HAP-1 (cell line): Measurements from ENCODE around the gene DCTN3.
A peak's percentile ranks its signal among the peaks of the same experiment; 100 is the strongest.

Experiments used
- DNase-seq, 2 experiments: peaks; one replicate each; pipeline ENCODE4 v3.0.0-alpha.2; 2016 to 2020; ENCODE audit warnings: low spot score in 2 of 2
- H3K27me3 ChIP-seq: fragments of 250-450 bp; sonication (Bioruptor Pico); 2 replicates; pipeline ENCODE4 v1.5.1; 2020; ENCODE audit warnings: low read depth, mild to moderate bottlenecking, moderate library complexity
- H3K36me3 ChIP-seq: fragments of 250-450 bp; sonication (Bioruptor Pico); replicated peaks from 2 replicates; pipeline ENCODE4 v1.5.1; 2020; ENCODE audit warnings: mild to moderate bottlenecking
- H3K4me1 ChIP-seq: fragments of 250-450 bp; sonication (Bioruptor Pico); 2 replicates; pipeline ENCODE4 v1.5.1; 2020; ENCODE audit warnings: mild to moderate bottlenecking
- H3K4me3 ChIP-seq: fragments of 250-450 bp; sonication (Bioruptor Pico); 2 replicates; pipeline ENCODE4 v1.5.1; 2020; ENCODE audit warnings: mild to moderate bottlenecking, moderate library complexity
- H3K9me3 ChIP-seq: fragments of 250-450 bp; sonication (Bioruptor Pico); 2 replicates; pipeline ENCODE4 v1.5.1; 2020; ENCODE audit warnings: mild to moderate bottlenecking, moderate library complexity
- in situ Hi-C: fragments of 300-500 bp; cut with MboI; formaldehyde crosslinking; loops from 3 replicates; pipeline ENCODE4 v1.14.3; 2020; ENCODE audit warnings: low sequenced_read_pairs, inconsistent platforms, mixed read lengths

DCTN3 gene

DNA sequence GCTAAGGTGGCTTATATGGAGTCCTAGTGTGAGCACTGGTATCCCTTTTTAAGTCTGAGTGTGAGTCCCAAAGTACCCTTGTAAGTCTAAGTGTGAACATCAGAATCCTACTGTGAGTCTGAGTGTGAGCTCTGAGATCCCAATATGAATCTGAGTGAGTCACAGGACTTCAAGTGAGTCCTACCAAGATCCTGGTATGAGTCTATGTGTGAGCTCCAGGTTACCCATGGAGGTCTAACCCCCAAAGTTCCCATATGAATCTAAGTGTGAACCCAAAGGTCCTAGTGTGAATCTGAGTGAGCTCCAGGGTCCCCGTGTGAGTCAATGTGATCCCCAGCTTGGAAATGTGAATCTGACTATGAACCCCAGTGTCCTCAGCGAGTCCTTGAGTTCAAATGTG is 33.0 kb downstream of the DCTN3 start:
- Histone ChIP-seq H3K4me1 (no peaks in the 10 kb centered on the region; the same call in 1 of the 2 replicates), H3K9me3 (no peaks in the 10 kb centered on the region), H3K36me3 (no peaks in the 10 kb centered on the region), H3K4me3 (no peak overlapping the region), H3K27me3 (peaks cover 35% of the 10 kb centered on the region)
- DNase-seq = no peak
- in situ Hi-C loops = no loop called here

DNA sequence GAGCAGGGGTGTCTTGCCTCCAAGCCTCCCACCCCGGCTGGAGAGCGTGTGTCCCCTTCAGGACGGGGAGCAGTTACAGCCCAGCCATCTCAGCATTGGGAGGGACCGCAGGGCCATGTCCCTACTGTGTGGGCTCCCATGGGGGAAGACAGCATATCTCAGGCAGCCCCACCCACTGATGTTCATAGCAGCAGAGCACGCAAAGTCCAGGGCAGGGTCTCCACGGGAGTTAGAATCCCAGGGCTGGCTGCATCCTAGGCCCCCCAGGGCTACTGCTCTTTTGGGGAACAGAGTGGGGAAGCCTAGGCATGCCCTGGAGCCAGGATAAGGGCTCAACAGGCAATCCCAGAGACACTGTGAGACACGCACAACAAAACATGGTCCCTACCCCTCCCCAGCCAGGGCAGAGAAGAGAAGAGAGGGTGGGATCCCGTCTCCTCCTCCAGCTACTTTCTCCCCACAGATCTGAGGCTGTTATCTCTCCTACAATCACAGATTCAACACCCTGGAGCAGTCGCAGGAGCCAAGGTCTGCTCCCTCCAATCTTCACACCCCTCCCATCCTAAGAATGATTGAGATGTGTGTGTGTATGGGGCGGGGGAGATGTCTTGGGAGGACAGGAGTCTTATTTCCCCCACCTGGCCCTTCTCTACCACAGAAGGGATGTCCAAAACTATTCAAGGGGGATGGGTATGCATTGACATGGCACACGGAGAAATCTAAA is 34.2 kb downstream of the DCTN3 start:
- in situ Hi-C loops = no loop called here
- peaks cover 35% of the 10 kb centered on the region for H3K27me3 ChIP-seq
- H3K9me3 ChIP-seq = no peaks in the 10 kb centered on the region
- H3K4me3 ChIP-seq = no peak overlapping the region
- no peaks in the 10 kb centered on the region; the same call in 1 of the 2 replicates for H3K4me1 ChIP-seq
- DNase-seq = no peak
- no peaks in the 10 kb centered on the region for H3K36me3 ChIP-seq

DNA sequence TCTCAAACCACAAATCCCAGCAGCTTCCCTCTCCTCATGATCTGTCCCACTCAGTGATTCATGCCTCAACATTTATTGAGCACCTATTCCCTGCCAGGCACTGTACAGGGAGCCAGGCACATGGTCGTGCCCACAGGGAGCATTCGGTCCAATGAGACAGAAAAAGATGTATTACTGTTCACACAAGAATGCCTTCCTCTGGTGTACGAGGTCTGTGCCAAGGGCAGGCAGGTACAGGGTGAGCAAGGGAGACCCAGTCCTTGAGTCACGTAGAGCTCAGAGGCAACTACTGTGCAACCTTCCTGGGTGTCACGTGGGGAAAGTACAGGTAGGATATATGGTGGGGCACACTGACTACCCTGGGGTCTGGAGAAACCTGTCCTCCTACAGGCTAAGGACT is 35.3 kb downstream of the DCTN3 start:
- in situ Hi-C loops = no loop called here
- no peak for DNase-seq
- Histone ChIP-seq H3K9me3 (no peaks in the 10 kb centered on the region), H3K4me1 (peaks cover 4% of the 10 kb centered on the region), H3K27me3 (peaks cover 35% of the 10 kb centered on the region), H3K36me3 (no peaks in the 10 kb centered on the region), H3K4me3 (no peak overlapping the region)

DNA sequence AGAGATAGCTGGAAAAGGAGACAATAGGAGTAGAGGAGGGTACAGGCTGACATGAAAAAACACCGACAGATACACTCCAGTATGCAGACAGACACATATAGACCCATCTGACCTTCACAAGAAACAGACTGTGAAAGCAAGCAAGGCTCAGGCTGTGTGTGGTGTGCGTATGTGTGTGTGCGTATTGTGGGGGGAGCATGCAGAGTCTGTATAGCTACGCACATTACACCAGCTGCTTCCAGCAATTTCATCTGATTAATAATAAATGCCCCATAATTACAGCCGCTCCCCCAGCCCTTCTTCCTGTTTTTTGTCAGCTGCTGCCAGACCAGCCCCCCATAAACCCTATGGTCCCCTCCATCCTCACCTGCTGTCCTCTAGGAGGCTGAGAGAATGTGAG is 37.5 kb downstream of the DCTN3 start:
- H3K27me3 ChIP-seq = peaks cover 20% of the 10 kb centered on the region
- in situ Hi-C loops = no loop called here
- no peak for DNase-seq
- H3K9me3 ChIP-seq = no peaks in the 10 kb centered on the region
- peaks cover 4% of the 10 kb centered on the region; the same call in 1 of the 2 replicates for H3K4me1 ChIP-seq
- H3K36me3 ChIP-seq = no peaks in the 10 kb centered on the region
- no peak overlapping the region for H3K4me3 ChIP-seq

DNA sequence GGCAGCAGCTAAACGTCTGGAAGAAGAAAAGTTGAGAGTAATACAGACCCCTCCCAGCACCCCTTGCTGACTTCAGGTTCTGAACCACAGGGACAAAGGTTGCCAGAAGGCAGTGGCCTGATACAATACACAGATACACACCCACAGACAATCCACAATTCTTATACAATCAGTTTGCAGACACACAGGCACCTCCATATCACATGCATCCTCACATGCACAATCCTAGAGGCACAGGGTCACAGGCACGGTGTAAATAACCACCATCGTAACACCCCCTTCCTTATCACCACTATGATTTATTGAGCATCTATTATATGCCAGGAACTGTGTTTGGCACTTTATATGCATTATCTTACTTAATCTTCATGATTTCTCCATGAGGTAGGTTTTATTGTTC is 39.0 kb downstream of the DCTN3 start:
- H3K4me3 ChIP-seq = no peak overlapping the region
- H3K9me3 ChIP-seq = no peaks in the 10 kb centered on the region
- no peaks in the 10 kb centered on the region for H3K36me3 ChIP-seq
- peaks cover 6% of the 10 kb centered on the region for H3K27me3 ChIP-seq
- peaks cover 4% of the 10 kb centered on the region; the same call in 1 of the 2 replicates for H3K4me1 ChIP-seq
- no peak for DNase-seq
- in situ Hi-C loops = no loop called here

DNA sequence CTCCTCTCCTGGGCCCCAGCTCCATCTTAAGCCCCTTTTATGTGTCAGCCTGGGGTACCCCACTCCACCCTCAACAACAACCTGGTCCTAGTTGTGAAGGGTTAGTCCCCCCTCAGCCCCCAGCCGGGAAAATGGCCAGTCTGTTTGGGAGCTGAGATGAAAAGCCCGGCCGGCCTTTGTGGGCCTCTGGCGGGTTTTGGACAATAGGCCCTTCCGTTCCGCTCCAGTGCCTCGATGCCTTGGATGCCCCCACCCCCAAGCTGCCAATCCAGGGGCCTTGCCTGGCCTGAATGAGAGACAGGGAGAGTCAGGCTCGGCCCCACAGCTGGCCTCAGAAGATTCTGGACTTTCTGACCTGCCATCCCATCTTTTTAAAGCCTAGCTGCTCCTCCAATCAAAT is 39.9 kb downstream of the DCTN3 start:
- H3K9me3 ChIP-seq = no peaks in the 10 kb centered on the region
- H3K4me3 ChIP-seq = no peak overlapping the region
- peak in 1 of 2 experiments; percentile 65 for DNase-seq
- peaks cover 4% of the 10 kb centered on the region; the same call in 1 of the 2 replicates for H3K4me1 ChIP-seq
- H3K27me3 ChIP-seq = 0 out of 2 replicates have a peak, but pooled peaks cover 3% of the 10 kb centered on the region
- no peaks in the 10 kb centered on the region for H3K36me3 ChIP-seq
- in situ Hi-C loops = no loop called here

DNA sequence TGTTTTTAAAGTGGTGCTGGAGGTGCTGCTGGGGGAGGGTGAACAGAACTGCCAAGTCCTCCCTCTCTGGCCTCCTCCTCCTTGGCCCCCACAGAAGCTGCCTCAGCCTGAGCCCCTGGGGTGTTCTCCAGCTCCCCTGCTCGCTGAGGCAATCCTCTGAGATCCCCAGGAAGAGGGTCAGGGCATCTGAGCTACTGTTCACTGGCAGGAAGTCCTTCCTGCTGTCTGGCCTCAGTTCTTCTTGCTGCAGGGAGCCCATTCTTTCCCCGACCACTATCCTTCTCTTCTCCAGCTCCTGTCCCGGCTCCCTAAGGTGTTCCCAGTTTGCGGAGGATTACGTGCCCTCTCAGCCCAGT is 40.5 kb downstream of the DCTN3 start:
- in situ Hi-C loops = no loop called here
- no peaks in the 10 kb centered on the region for H3K27me3 ChIP-seq

DNA sequence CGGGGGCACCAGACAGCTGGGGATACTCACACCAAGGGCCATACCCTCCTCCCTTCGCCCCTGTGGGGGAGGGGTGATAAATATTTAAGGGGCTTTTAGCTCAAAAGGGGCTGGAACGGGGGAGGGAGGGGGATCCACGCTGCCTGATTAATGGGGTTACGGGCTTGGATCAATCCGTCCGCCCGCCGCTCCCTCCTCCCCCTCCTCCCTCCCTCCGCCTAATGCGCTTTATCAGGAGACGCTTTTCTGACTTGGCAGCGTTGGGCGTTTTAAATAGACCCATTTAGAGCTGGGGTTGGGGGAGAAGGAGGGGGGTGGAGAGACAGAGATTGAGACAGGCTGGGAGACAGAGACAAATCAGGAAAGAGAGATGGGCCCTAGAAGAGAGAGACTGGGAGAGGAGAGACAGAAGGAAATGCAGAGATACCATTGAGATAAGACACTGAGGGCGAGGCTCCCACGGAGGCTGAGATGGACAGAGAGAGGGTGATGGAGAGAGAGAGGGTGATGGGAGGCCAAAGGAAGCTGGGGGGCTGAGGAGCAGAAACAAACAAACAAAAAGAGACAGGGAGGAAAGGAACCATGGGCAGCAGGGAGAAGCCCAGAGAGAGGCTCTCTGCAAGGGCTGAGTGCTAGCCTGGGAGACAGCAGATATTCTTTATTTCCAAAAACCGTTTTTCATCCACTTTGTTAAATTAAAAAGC is 41.0 kb downstream of the DCTN3 start:
- Histone ChIP-seq H3K4me1 (peaks cover 4% of the 10 kb centered on the region; the same call in 1 of the 2 replicates), H3K9me3 (no peaks in the 10 kb centered on the region), H3K27me3 (no peaks in the 10 kb centered on the region), H3K36me3 (no peaks in the 10 kb centered on the region), H3K4me3 (no peak overlapping the region)
- no peak for DNase-seq
- in situ Hi-C loops = no loop called here

More for the DNA sequence above, 40.5 kb downstream of the DCTN3 start:
- Histone ChIP-seq H3K36me3 (no peaks in the 10 kb centered on the region), H3K9me3 (no peaks in the 10 kb centered on the region), H3K4me3 (no peak overlapping the region), H3K4me1 (peaks cover 4% of the 10 kb centered on the region; the same call in 1 of the 2 replicates)
- no peak for DNase-seq

DNA sequence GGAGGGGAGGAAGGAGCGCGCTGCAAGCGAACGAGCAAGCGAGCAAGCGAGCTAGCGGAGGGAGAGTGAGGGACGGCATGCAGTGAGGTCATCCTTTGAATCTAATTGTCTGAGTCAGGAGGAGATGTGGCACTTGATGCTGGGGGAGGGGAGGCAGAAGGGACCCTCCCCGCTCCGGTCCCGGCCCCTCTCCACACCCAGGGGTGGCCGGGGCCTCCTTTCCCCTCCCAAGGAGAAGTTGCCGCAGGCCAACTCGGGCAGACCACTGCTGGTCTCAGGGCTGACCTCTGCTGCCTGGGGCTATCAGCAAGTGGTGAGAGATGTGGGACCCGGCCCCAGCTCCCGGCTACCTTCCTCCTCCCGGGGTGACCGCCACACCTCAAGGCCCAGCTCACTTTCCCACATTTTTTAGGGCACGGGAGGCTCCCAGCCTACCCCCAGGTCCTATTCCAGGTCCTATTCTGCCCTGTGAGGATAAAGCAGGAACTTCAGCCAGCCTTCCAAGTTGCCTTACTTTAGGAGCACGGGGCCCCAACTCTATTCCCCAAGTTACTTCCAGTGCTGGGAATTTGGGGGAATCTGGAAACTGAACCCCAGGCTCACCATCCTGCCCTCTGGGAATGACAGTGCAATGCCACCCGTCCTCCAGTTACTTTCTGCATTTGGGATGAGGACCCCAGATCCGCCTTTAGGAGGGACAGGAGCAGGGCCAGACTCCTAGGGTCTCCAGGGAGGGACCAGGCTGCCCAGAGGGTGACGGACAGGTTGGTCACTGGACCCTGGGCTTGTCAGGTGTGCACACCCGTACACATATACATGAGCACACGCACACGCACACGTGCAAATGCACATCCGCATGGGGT is 41.8 kb downstream of the DCTN3 start:
- DNase-seq = no peak
- in situ Hi-C loops = no loop called here

DNA sequence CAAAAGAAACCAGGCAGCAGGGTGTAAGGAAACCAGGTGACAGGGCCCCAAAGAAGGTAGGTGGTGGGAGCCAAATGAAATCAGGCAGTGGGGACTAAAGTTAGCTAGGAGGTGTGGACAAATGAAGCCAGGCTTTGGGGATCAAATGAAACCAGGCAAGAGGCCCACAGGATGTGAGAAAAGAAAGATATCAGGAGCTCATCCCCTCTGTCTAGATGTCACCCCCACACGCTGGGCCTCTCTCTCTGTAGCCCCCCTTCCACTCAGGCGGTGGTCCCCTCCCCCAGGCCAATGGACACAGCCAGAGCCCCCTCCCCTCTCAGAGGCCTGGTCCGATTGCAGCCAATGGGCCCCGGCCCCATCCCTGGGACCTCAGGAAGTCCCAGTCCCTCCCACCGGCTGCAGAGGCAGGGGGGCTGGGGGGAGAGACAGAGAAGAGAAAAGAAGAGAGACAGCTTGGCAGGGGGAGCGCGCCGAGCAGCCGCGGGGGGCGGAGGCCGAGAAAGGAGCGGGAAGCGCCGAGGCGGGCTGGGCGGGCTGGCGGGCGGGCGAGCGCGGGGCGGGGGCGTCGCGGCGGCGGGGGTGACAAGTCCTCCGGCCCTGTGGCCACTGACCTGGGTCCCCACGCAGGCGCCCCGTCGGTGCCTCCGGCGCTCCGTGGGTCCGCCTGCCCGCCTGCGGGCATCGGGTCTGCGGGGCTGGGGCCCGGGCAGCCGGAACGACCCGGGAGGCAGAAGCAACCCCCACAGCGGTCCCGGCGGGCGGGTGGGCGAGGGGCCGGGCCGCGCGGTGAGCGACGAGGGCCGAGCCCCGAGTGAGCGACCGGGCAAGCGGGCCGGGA is 42.7 kb downstream of the DCTN3 start:
- Histone ChIP-seq H3K4me3 (no peak overlapping the region), H3K36me3 (no peaks in the 10 kb centered on the region), H3K9me3 (no peaks in the 10 kb centered on the region), H3K27me3 (no peaks in the 10 kb centered on the region), H3K4me1 (peaks cover 4% of the 10 kb centered on the region; the same call in 1 of the 2 replicates)
- DNase-seq = no peak
- in situ Hi-C loops = no loop called here

More for the DNA sequence above, 41.8 kb downstream of the DCTN3 start:
- Histone ChIP-seq H3K27me3 (no peaks in the 10 kb centered on the region), H3K9me3 (no peaks in the 10 kb centered on the region), H3K4me1 (peaks cover 4% of the 10 kb centered on the region; the same call in 1 of the 2 replicates), H3K36me3 (no peaks in the 10 kb centered on the region), H3K4me3 (no peak overlapping the region)

DNA sequence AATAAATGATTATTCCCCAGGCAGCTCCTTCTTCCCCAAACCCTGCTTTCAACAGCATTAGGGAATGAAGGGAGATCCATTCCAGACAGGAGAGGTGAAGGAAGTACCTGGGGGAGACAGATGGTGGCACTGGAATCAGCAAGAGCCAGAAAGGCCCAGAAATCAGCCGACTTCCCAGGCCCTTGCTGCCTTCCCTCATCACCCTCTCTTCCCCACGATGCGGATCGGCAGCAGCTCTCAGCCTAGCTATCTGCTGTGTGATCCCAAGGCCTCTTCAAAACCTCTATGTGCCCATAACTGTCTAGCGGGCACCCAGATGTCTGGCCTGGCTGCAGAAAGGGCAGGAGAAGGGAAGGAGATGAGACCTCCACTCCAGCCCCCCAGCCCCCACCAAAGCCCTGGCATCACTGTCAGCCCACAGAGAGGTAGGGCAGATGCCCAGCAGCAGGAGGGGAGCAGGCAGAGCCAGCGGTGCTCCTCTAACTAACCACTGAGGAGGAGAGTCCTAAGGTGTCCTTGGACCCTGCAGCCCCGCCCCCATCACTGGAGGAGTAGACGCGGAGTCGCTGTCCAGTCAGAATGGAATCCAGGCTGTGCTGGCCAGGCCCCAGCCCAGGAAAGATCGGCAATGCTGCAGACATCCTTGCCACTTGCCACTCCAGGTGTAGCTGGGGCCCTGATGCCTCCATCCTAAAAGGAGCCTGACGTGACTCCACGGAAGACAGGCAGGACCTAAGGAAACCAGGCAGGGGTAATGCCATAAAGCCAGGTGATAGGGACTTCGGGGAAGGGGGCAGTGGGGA is 43.5 kb downstream of the DCTN3 start:
- Histone ChIP-seq H3K36me3 (no peaks in the 10 kb centered on the region), H3K27me3 (no peaks in the 10 kb centered on the region), H3K9me3 (no peaks in the 10 kb centered on the region), H3K4me1 (peaks cover 4% of the 10 kb centered on the region; the same call in 1 of the 2 replicates), H3K4me3 (no peak overlapping the region)
- DNase-seq = no peak
- in situ Hi-C loops = no loop called here

DNA sequence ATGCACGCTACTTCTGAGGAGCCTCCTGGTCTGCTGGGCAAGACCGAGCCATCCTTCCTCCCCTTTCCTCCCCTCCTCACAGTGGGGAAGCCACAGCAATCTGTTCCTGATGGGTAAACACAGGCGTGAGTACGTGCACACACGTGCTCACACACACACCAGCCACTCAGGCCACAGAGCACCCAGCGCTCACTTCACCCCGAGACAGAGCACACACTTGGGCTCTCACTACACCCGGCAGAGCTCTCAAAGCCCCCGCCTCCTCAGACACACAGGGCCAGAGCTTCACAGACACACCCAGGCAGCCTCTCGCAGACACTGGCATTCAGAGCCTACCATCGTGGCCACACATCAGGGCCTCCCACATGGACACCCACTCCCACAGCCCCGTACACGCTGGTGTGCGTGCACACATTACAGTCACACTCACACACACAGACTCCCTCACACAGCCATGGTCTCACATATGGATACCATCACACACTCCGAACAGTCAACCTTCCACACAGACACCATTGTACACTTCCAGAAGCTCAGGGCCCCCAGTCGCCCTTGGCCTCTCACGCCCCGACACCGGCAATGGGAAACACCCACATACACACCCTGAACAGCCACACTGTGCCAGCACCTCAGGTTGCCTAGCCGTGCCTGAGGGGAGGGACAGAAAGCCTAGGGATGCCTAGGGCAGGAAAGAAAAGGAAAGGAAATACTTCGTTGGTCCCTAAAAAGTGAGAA is 44.3 kb downstream of the DCTN3 start:
- in situ Hi-C loops = no loop called here
- peaks cover 4% of the 10 kb centered on the region; the same call in 1 of the 2 replicates for H3K4me1 ChIP-seq
- DNase-seq = no peak
- H3K27me3 ChIP-seq = no peaks in the 10 kb centered on the region
- no peaks in the 10 kb centered on the region for H3K36me3 ChIP-seq
- H3K9me3 ChIP-seq = no peaks in the 10 kb centered on the region
- no peak overlapping the region for H3K4me3 ChIP-seq
